GM19328 (cell line): ENCODE results near the gene SOX8.
"Not testable (repeated sequence)": the region's sequence is repeated elsewhere in the genome, so short reads cannot be mapped to it uniquely, and the experiment has no call there.

ENCODE experiments used
- ATAC-seq: cut with Tn5 transposase; IDR thresholded peaks from one replicate; pipeline ENCODE4 v1.9.1; 2021; ENCODE audit warnings: mild to moderate bottlenecking, moderate library complexity; ENCODE audit not compliant: unreplicated experiment

Gene SOX8

DNA sequence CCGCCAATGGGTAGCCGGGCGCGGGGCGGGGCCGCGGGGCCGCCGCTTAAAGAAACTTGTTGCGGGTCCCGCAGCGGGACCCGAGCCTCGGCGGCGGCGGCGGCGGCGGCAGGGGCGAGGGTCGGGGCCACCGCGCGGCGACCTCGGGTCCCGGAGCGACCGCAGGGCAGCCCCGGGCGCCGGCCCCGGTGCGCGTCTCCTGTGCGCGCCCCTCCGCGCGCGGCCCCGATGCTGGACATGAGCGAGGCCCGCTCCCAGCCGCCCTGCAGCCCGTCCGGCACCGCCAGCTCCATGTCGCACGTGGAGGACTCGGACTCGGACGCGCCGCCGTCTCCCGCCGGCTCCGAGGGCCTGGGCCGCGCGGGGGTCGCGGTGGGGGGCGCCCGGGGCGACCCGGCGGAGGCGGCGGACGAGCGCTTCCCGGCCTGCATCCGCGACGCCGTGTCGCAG lies at the start of gene SOX8:
SOX8 (plus strand) TSS at position 76 of the 450 bp plus-strand sequence; CDS start at position 229, 153 bp downstream.
- no peak for ATAC-seq

DNA sequence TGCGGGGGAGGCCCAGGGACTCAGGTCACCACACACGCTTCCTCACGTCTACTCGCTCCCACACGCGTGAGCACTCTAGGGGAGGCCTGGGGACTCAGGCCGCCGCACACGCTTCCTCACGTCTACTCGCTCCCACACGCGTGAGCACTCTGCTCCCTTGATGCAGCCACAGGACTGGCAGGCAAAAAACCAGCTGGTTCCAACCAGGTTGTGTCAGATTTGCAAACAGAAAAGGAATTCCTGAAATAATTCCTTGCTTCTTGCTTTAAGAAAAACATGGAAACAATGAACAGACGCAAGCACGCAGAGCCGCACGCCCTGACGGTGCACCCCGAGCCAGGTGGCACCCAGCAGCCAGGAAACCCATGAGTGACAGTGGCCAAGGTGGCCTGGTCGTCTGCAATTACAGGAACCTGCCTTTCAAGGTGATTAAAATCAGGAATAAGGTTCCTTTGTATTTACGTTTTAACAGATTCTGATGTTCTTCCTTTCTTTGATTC lies 48.7 kb upstream of the SOX8 start:
- ATAC-seq = no peak

DNA sequence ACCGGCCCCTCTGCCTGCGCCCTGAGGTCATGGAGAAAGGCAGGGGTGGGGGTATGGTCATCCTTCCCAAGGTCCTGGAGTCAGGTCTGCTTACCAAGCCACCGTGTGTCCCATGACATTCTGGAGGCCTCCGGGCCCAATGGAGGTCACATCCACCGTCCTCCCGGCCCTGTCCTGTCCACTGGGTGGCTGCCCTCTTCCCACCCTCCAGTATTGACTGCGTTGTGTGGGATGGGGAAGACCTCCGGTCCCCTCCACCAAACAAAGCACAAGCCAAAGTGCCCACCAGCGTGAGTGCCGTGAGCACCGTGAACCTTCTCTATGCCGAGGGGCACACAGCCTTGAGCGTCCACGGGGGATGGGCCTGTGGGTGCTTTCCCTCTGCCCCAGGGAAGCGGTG lies 48.0 kb upstream of the SOX8 start:
- no peak for ATAC-seq

DNA sequence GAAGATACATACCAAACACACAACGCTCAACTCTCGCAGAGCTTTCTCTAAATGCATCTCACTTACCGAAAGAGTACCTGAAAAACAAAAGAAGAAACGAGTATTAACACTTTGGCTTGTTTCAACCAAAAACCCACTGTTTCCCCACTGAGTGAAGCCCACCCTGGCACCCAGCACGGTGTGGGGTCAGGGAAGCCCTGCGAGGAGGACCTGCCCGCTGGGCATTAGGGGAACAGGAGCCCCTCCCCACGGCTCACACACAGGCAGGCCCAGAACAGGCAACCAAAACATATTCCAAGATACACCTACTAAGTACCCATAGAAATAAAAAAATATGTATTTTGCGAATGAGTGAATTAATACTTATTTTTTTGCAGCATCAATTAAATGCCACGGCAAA lies 47.4 kb upstream of the SOX8 start:
- ATAC-seq = no peak

DNA sequence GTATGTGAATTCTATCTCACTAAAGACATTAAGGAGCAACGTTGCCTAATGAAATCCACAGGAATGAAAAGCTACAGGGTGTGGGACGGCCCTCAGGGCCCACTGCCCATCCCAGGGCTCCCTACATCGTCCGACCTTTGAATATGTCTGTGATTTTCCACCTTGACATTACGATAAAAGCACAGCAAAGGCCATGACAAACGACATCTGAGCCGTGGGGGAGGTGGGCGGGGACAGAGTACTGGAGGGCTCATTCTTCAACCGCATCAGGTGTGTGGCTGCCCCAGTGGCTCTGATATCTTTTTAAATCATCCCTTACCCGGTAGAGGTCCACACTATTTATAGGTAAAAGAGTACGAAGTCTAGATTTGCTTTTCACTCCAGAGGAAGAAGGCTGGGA lies 45.9 kb upstream of the SOX8 start:
- ATAC-seq = no peak

DNA sequence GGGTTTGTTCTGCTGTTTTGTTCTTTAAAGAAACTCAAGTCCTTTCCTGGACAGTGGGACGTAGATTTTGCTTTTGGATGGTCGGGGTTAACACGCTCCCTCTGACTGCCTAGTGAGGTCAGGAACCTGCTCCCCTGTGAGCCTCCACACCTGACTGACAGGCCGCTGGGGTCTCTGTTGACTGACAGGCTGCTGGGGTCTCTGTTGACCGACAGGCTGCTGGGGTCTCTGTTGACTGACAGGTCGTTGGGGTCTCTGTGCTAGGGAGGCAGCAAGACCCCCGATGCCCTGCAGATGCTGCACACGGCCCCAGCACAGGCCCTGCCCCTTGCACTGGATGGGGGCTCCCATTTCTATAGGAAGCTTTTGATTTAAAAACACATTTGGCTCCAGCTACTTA lies 44.3 kb upstream of the SOX8 start:
- ATAC-seq = no peak

DNA sequence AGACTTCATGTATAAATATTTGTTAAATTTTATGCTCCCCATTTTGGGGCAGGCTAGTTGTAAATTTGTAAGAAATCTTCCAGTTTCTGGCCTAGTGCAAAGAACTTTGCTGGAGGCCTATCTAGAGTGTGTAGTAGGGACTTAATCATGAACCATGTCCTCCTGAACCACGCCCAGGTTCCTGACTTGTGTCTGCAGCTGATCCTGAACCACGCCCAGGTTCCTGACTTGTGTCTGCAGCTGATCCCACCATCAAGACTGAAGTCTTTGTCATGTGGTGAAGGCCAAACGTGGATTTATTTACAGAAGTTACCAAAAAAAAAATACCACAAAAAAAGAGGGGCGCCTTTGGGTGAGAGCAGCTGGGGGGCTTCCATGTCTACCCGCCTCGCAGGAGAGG lies 43.8 kb upstream of the SOX8 start:
- no peak for ATAC-seq

DNA sequence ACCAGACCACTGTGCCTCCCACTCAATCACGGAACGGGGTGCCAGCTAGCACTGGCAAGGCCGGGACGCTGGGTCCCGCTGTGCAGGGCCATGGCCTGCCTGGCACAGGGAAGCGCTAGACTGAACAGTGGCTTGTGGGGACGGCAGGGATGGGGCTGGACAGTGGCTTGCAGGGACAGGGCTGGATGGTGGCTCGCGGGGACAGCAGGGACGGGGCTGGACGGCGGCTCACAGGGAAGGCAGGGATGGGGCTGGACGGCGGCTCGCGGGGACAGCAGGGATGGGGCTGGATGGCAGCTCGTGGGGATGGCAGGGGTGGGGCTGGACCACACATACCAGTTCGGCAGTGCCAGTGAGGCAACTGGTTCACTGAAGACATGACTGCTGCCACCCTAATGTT lies 43.4 kb upstream of the SOX8 start:
- no peak for ATAC-seq

DNA sequence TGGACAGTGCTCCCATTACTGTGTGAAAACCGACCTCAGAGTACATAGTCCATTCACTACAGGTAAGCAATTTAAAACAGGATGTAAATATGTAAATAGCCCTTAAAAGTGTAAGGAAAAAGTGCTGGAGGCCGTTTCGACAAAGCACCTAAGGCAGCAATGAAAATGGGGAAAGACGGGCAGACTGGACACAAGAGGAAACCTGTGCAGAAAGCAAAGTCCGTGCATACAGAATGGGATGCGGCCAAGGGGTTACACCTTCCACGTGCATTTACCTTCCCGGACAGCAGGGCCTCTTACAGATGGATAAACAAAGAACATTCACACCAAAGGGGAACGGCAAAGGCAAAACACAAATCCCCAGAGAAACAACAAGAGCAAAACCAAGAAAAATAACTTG lies 42.8 kb upstream of the SOX8 start:
- no peak for ATAC-seq

DNA sequence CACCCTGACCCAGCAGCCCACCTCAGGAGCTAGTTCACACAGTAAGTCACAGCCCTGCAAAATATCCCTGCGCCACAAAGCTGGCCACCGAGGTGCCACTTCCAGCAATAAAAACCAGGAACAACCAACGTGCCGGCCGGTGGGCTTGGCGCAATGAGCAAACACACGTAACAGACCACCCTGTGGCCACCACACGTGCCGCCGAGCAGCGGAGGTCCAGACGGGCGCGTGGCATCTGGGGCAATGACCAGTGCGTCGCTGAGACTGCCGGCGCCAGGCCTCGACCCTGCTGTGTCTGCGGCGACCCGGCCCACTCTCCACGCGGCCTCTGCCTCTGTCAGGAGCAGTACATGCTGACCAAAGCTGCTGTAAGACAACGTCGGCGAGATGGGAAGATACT lies 42.3 kb upstream of the SOX8 start:
- ATAC-seq = no peak

DNA sequence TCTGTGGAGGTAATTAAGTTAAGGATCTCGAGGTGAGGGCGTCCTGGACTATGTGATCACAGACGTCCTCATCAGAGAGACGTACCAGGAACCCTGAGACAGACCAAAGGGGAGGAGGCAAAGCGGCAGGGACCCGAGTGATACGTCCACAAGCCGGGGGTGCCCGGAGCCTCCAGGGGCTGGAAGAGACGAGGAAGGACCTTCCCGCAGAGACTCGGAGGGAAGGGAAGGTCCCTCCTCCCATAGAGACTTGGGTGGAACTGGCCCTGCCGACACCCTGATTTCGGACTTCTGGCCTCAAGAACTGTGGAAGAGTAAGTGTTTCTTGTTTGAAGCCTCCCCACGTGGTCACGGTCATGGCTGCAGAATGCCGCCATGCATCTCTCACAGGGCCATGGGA lies 41.6 kb upstream of the SOX8 start:
- ATAC-seq = no peak

DNA sequence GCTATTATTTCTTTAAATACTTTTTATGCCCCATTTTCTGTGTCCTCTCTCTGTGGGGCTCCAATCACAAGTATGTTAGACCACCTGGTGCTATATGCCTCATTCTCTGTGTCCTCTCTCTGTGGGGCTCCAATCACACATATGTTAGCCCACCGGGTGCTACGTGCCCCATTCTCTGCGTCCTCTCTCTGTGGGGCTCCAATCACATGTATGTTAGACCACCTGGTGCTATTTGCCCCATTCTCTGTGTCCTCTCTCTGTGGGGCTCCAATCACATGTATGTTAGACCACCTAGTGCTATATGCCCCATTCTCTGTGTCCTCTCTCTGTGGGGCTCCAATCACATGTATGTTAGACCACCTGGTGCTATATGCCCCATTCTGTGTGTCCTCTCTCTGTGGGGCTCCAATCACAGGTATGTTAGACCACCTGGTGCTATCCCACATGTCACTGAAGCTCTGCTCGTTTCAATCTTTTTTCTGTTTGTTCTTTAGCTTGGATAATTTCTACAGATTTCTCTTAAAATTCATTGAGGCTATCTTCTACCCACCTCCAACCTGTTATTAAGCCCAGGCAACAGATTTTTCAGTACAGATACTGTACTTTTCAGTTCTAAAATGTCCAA lies 39.0 kb upstream of the SOX8 start:
- no peak for ATAC-seq

DNA sequence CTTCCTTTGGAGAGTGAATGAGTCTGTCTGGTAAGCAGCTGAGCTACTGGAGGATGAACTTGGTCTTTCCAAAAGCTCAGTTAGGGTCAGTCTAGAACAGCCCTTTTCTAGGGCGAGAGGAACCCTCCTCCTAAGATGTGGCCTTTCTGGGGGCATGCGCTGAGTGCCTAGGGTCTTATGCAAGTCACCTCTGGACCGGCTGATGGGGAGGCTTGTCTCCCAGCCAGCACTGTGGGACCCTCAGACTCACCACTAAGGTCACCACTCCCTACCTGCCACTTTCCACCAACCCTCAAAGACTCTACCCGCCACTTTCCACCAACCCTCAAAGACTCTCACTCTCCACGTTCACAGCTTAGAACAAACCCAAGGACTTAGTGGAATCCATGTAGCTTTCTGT lies 37.6 kb upstream of the SOX8 start:
- ATAC-seq = no peak

DNA sequence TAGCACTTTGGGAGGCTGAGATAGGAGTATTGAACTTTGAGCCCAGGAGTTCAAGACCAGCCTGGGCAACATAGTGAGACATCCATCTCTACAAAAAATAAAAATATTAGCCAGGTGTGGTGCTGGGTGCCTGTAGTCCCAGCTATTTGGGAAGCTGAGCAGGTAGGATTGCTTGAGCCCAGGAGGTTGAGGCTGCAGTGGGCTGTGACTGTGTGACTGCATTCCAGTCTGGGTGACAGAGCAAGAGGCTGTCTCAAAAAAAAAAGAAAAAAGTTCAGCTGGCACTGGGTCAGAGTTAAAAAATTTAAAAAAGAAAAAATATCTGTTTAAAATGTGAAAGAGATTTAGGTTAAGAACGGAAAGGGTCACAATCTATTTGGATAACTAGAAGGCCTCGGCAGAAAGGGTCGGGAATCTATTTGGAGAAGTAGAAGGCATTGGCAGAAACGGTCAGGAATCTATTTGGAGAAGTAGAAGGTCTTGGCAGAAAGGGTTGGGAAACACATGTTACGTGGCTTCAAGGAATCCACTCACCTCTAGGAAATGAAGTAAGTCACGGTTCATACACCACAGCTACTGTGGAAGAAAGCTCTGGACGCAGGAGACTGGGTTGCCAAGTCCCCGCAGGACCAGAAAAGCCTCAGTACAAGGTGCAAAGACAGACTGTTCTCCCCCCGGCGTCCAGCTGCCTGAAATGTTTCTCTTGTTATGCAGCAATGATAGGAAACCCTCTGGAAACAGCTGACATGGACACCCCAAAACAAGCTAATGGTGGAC lies 36.1 kb upstream of the SOX8 start:
- ATAC-seq = no peak

DNA sequence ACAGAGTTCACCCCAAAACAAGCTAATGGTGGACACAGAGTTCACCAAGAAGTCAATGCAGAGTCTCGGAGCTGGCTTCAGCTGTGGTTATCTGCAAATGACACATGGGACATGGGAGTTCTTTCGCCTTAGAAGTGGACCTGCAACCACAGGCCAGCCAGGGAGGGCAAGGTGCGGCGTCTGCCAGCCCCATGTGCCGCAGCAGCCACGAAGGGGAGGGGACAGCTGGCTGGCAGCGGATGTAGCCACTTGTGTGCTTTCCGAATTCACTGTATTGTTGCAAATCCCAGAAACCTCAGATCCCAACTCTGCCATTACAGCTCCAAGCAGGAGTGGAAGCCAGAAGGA lies 35.5 kb upstream of the SOX8 start:
- no peak for ATAC-seq

DNA sequence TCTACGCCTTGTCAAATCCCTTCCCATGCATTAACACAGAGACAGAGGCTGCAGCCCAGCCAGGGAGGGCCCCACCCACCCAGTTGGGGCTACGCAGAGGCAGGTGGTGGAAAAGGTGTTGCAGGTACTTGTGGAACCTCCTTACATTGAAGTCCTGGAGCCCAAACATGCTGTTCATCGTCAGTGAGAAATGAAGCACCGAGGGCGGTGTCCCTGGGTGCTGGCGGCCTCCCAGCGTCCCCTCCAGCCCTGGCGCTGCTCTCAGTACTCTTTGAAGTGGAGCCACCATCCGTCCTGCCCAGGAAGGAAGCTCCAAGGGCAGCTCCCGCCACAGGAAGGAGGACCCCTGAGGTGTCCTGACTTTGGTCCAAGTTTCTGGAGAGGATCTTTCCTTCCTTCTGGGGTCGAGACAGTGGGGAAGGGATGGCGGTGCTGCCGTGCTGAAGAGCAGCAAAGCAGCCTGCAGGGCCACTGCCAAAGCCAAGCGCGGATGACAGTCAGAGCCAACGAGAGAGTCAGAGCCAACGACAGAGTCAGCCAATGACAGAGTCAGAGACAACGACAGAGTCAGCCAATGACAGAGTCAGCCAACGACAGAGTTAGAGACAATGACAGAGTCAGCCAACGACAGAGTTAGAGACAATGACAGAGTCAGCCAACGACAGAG lies 34.2 kb upstream of the SOX8 start:
- no peak for ATAC-seq

DNA sequence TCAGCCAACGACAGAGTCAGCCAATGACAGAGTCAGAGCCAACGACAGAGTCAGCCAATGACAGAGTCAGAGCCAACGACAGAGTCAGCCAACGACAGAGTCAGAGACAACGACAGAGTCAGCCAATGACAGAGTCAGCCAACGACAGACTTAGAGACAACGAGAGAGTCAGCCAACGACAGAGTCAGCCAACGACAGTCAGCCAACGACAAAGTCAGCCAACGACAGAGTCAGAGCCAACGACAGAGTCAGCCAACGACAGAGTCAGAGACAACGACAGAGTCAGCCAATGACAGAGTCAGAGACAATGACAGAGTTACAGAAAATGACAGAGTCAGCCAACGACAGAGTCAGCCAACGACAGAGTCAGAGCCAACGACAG lies 33.7 kb upstream of the SOX8 start:
- ATAC-seq = not testable (repeated sequence)

DNA sequence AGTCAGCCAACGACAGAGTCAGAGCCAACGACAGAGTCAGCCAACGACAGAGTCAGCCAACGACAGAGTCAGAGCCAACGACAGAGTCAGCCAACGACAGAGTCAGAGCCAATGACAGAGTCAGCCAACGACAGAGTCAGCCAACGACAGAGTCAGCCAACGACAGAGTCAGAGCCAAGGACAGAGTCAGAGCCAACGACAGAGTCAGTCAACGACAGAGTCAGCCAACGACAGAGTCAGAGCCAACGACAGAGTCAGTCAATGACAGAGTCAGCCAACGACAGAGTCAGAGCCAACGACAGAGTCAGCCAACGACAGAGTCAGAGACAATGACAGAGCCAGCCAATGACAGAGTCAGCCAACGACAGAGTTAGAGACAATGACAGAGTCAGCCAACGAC lies 32.8 kb upstream of the SOX8 start:
- not testable (repeated sequence) for ATAC-seq

DNA sequence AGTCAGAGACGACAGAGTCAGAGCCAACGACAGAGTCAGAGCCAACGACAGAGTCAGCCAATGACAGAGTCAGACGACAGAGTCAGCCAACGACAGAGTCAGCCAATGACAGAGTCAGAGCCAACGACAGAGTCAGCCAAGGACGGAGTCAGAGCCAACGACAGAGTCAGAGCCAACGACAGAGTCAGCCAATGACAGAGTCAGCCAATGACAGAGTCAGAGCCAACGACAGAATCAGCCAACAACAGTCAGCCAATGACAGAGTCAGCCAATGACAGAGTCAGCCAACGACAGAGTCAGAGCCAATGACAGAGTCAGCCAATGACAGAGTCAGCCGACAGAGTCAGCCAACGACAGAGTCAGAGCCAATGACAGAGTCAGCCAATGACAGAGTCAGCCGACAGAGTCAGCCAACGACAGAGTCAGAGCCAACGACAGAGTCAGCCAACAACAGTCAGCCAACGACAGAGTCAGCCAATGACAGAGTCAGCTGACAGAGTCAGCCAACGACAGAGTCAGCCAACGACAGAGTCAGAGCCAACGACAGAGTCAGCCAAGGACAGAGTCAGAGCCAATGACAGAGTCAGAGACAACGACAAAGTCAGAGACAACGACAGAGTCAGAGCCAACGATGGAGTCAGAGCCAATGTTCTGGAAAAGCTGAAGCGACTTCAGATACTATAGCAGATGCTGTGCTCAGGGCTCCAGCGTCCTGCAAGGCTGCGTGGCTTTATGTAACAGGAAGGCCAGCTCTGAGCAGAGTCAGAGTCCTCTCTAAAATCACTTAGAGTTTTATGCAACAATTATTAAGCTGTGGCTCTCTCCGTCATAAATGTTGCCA lies 30.6 kb upstream of the SOX8 start:
- not testable (repeated sequence) for ATAC-seq

DNA sequence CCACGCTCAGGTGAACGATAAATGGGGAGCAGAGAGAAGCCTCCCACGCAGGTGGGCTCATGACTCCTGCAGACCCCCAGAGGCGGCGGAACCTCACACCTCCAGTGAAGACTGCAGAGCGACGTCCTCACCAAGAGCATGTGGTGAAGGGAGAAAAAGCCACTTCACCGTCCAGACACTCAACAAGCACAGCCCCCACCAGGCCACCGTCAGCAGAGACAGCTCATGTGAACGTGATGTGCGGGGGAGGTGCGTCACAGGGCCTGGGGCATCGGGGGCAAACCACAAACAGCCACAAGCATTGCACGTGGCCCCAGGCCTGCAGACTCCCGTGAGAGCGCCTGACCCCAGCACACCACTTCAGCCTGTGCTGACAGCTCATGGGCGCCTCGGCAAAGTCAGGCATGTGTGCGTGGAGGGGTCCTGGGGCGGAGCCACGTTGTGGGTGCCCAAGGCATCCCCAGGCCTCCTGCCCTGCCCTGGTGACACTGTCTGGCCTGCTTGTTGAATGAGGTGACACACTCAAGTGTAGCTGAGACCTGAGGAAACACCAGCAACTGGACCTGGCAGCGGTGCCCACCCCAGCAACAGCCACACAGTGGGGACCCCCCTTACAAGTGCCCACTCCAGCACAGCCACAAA lies 29.8 kb upstream of the SOX8 start:
- ATAC-seq = no peak

DNA sequence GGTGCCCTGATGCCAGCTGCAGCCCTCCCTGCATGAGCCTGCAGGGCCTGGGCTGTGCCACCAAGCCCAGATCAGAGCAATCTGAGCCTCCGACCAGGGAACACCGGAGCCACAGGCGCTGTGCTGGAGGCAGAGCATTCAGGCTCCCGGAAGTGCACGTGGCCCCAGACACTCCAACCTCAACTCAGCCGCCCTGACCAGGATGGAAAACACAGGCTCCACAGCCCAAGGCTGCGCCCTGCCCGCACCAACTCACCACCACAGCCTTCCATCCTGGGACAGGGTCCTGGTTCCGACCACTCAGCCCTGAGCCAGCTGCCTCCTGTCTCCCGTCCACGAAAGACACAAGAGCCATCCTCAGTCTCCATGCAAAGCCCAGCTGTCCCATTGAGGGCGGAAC lies 29.2 kb upstream of the SOX8 start:
- ATAC-seq = no peak
